ENCODE data around the gene GUCA2A.

The GUCA2A gene

GRCh38 chr1:42130061-42130660, 34.4 kb downstream of the GUCA2A start:
- no peak for DNase-seq

DNA sequence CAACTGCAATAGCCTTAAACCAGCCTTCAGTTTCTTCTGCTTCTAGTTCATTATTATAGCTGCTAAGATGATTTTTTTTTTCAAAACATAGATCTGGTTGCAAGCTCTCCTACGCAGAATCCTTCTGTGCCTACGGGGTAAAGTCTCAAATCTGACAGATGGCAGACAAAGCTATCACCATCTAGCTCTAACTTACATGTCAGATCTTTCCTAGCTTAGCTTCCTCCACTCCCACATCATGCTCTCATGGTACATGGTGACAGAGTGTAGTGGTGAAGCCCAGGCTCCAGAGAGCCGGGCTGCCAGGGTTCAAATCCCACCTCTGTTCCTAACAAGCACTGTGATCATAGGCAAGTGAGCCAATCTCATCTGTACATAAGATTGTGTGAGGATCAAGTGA, 35.6 kb downstream of the GUCA2A start:
- DNase-seq = no peak

DNA sequence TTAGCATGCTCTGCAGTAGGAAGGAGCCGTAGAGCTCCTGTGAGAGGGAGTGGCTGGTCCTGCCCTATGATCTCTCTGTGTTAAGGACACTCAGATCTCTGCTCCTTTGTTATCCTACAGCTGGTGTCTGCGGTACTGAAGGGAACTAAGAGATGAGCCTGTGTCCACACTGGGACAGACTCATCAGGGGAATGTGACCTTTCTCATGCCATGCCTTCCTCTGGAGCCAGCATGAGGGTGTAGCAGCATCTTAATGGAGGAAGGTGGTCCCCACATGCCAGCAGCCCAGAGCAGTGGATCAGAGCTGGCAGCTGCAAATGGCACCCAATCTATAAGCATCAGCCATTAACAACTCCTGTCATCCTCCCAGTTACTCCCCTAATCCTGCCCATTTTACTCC, 36.0 kb downstream of the GUCA2A start:
- no peak for DNase-seq

- DNase-seq = no peak
Measured at GRCh38 chr1:42127767-42128166, 36.8 kb downstream of the GUCA2A start.

- DNase-seq = no peak
Measured at GRCh38 chr1:42125552-42125951, 39.0 kb downstream of the GUCA2A start.

DNA sequence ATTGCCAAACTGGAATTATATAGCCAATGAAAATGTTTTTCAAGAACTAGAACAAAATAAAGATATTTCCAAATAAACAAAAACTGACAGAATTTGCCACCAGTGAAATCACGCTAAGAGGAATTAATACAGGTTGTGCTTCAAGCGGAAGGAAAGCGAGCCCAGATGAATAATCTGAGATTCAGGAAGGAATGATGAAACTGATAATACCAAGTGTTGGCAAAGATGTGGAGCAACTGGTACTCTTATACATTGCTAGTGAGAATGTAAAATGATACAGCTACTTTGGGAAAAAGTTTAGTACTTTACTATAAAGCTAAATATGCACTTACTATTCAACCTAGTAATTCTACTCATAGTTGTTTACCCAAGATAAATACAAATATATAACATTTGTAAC, 42.1 kb downstream of the GUCA2A start:
- no peak for DNase-seq

- DNase-seq = no peak
Measured at GRCh38 chr1:42118125-42118524, 46.4 kb downstream of the GUCA2A start.

DNA sequence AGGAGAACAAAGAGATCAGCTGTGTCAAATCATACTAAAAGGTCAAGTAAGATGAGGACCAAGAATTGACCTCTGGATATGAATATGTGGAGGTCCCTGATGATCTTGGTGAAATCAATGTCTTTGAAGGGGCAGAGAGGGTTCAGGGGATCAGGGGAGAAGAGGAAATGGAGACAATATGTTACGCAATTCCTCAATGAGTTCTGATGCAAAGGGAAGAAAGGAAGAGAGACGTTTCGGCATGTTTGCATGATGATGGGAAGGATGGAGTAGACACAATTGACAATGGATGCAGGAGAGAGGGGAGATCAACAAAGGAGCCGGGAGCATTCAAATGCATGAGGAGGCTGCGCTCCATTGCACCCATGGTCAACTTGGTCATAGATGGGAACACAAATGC, 47.3 kb downstream of the GUCA2A start:
- DNase-seq = no peak

GRCh38 chr1:42114229-42114628, 50.3 kb downstream of the GUCA2A start:
- no peak for DNase-seq
